ENCODE measurements around the gene TMEM161A. TPM values are rescaled to one million over a fixed set of nuclear protein-coding genes. Genes with fewer than 3 reads are reported as not detected.

The TMEM161A gene
- total and polyA plus RNA-seq, 9 of the 15 experiments (the other 6 are each of a cell fraction or from before 2014, with no cell fraction given) = 0.63 to 92.3 (median 38.9) TPM

DNA sequence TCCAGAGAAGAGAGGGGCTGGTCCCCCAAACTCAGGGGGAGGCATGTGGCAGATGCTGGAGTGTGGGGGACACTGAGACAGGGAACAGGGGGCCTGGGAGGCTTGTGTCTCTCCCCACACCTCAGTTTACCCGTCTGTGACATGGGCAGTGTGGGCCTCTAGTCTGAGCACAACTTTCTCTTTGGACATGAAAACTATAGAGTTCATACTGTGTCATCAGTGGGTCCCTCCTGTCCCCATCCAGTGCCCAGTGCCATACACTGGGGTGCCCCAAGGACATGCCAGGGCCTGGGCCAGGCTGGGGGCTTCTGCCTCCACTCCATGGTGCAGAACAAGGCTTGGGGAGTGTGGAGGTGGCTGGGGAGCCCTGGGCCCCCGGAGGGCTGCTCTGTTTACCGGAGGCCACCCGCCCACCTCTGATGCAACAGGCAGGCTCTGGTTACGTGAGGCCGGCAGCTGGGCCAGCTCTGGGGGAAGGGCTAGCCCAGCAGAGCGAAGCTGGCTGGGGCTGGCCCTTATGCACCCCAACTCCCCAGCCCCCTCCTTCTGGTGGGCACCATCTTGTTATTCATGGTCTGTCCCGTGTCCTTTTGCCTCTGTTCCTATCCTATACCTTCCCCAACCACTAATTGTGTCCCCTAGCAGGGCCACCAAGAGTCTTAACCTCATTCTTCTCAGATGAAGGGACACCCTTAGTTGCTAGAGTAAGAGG, 33.7 kb upstream of the TMEM161A start (continued):
- no peak for TF ChIP-seq CTBP1 (IDR thresholded peaks at IDR 0.05; ENCODE audit: borderline replicate concordance)
- TF ChIP-seq KDM5B (IDR thresholded peaks at IDR 0.05; ENCODE audit: insufficient replicate concordance, low read depth, low read length) = no peak
- TF ChIP-seq ZFP30 (CRISPR knock-in tag; IDR thresholded peaks at IDR 0.05; ENCODE audit: borderline replicate concordance) = no peak
- TF ChIP-seq TBL1XR1 (IDR thresholded peaks at IDR 0.05; ENCODE audit: low read length in 2 of 2) = no peak
- TF ChIP-seq IFI16 (CRISPR knock-in tag; IDR thresholded peaks at IDR 0.05) = no peak
- TF ChIP-seq RBM34 (IDR thresholded peaks at IDR 0.05; ENCODE audit: borderline replicate concordance, insufficient read depth, low read length) = no peak
- TF ChIP-seq CEBPG (CRISPR knock-in tag; IDR thresholded peaks at IDR 0.05) = peak; percentile 97
- peak; percentile 89 to 94 for TF ChIP-seq CEBPG (tag; conservative IDR thresholded peaks at IDR 0.05 in 1 of 2, IDR thresholded peaks at IDR 0.05 in 1 of 2)
- TF ChIP-seq NCOA2 (IDR thresholded peaks at IDR 0.05; ENCODE audit: partially characterized antibody in 2 of 2) = no peak
- TF ChIP-seq SLC30A9 (CRISPR knock-in tag; IDR thresholded peaks at IDR 0.05) = no peak
- TF ChIP-seq CEBPZ (IDR thresholded peaks at IDR 0.05; ENCODE audit: borderline replicate concordance, low read depth, low read length) = no peak
- no peak for TF ChIP-seq SNIP1 (IDR thresholded peaks at IDR 0.05; ENCODE audit: low read depth)
- no peak for TF ChIP-seq ELF2 (CRISPR knock-in tag; IDR thresholded peaks at IDR 0.05)
- TF ChIP-seq ZNF780A (CRISPR knock-in tag; IDR thresholded peaks at IDR 0.05) = no peak
- no peak for TF ChIP-seq ZNF696 (CRISPR knock-in tag; conservative IDR thresholded peaks at IDR 0.05)
- TF ChIP-seq ZNF274 (IDR thresholded peaks at IDR 0.05; ENCODE audit: borderline replicate concordance, low read depth, low read length) = no peak
- TF ChIP-seq FOXP1 (CRISPR knock-in tag; IDR thresholded peaks at IDR 0.05) = no peak
- no peak for TF ChIP-seq MAFK (IDR thresholded peaks at IDR 0.05; ENCODE audit: low read length)
- TF ChIP-seq HDAC1 (IDR thresholded peaks at IDR 0.05) = peak in 1 of 2 experiments; percentile 10; a peak in 1 of 4 replicates
- no peak for TF ChIP-seq KAT8 (IDR thresholded peaks at IDR 0.05; ENCODE audit: low read depth)
